Measurements from ENCODE around the gene LAMA3. TPM values are rescaled to one million over a fixed set of nuclear protein-coding genes. Genes with fewer than 3 reads are reported as not detected.

LAMA3 gene
- total RNA-seq, 1 experiment from 2014 or later: 207 TPM

GRCh38 chr18:23733895-23734294 lies 44.6 kb downstream of the LAMA3 start:
- CTCF ChIA-PET: no interaction called here
- TF ChIP-seq CTCF (IDR thresholded peaks at IDR 0.05; ENCODE audit: unreplicated experiment): no peak
- DNase-seq: no peak

GRCh38 chr18:23735021-23735464 lies 45.8 kb downstream of the LAMA3 start:
- Mint-ChIP-seq H3K36me3 (ENCODE audit: insufficient read depth, unreplicated experiment) (no peaks in the 10 kb centered on the region), H3K4me1 (ENCODE audit: low read depth, unreplicated experiment) (peaks cover 48% of the 10 kb centered on the region), H3K27ac (ENCODE audit: unreplicated experiment) (peak overlapping the region; percentile 33), H3K27me3 (ENCODE audit: unreplicated experiment) (no peaks in the 10 kb centered on the region), H3K4me3 (ENCODE audit: low read depth, unreplicated experiment) (peak overlapping the region; percentile 15), H3K9me3 (ENCODE audit: low read depth, unreplicated experiment) (no peaks in the 10 kb centered on the region)
- peak; percentile 44 for DNase-seq
- CTCF ChIA-PET: interaction anchor here (0.6 to 0.8 kb wide), 2 partner anchors 45 to 113 kb away, joined by 3 read pairs; no protein-coding TSS in a partner anchor
- BruUV-seq (replicated peaks): no TSS peak
- intact Hi-C loops (cut with micrococcal nuclease; ENCODE audit: unreplicated experiment): no loop called here
- TF ChIP-seq CTCF (IDR thresholded peaks at IDR 0.05; ENCODE audit: unreplicated experiment): no peak

More at GRCh38 chr18:23733895-23734294, 44.6 kb downstream of the LAMA3 start:
- Mint-ChIP-seq H3K9me3 (ENCODE audit: low read depth, unreplicated experiment) (no peaks in the 10 kb centered on the region), H3K27ac (ENCODE audit: unreplicated experiment) (no peak overlapping the region), H3K27me3 (ENCODE audit: unreplicated experiment) (no peaks in the 10 kb centered on the region), H3K4me1 (ENCODE audit: low read depth, unreplicated experiment) (peaks cover 38% of the 10 kb centered on the region), H3K4me3 (ENCODE audit: low read depth, unreplicated experiment) (no peak overlapping the region), H3K36me3 (ENCODE audit: insufficient read depth, unreplicated experiment) (no peaks in the 10 kb centered on the region)
- intact Hi-C loops (cut with micrococcal nuclease; ENCODE audit: unreplicated experiment): no loop called here
- BruUV-seq (replicated peaks): no TSS peak

- H3K9me3 Mint-ChIP-seq (ENCODE audit: low read depth, unreplicated experiment): no peaks in the 10 kb centered on the region
- no peak overlapping the region for H3K4me3 Mint-ChIP-seq (ENCODE audit: low read depth, unreplicated experiment)
- H3K27me3 Mint-ChIP-seq (ENCODE audit: unreplicated experiment): no peaks in the 10 kb centered on the region
- DNase-seq: no peak
- H3K27ac Mint-ChIP-seq (ENCODE audit: unreplicated experiment): no peak overlapping the region
- peaks cover 58% of the 10 kb centered on the region for H3K4me1 Mint-ChIP-seq (ENCODE audit: low read depth, unreplicated experiment)
- H3K36me3 Mint-ChIP-seq (ENCODE audit: insufficient read depth, unreplicated experiment): no peaks in the 10 kb centered on the region
- intact Hi-C loops (cut with micrococcal nuclease; ENCODE audit: unreplicated experiment): no loop called here
- CTCF ChIA-PET: no interaction called here
- BruUV-seq (replicated peaks): no TSS peak
- TF ChIP-seq CTCF (IDR thresholded peaks at IDR 0.05; ENCODE audit: unreplicated experiment): no peak
Observed at GRCh38 chr18:23737578-23737977, 48.3 kb downstream of the LAMA3 start.

GRCh38 chr18:23738151-23738550 lies 48.9 kb downstream of the LAMA3 start:
- Mint-ChIP-seq H3K27ac (ENCODE audit: unreplicated experiment) (no peak overlapping the region), H3K4me3 (ENCODE audit: low read depth, unreplicated experiment) (no peak overlapping the region), H3K4me1 (ENCODE audit: low read depth, unreplicated experiment) (peaks cover 54% of the 10 kb centered on the region), H3K27me3 (ENCODE audit: unreplicated experiment) (no peaks in the 10 kb centered on the region), H3K9me3 (ENCODE audit: low read depth, unreplicated experiment) (no peaks in the 10 kb centered on the region), H3K36me3 (ENCODE audit: insufficient read depth, unreplicated experiment) (no peaks in the 10 kb centered on the region)
- TF ChIP-seq CTCF (IDR thresholded peaks at IDR 0.05; ENCODE audit: unreplicated experiment): no peak
- no TSS peak for BruUV-seq (replicated peaks)
- no peak for DNase-seq
- intact Hi-C loops (cut with micrococcal nuclease; ENCODE audit: unreplicated experiment): no loop called here
- CTCF ChIA-PET: no interaction called here
